Endodermal cell (in vitro differentiated cells): ENCODE results near the gene CAPG. TPM values are rescaled to one million over a fixed set of nuclear protein-coding genes. Genes with fewer than 3 reads are reported as not detected.

ENCODE experiments used
- DNase-seq: peaks from one replicate; pipeline ENCODE4 v3.0.0-alpha.2; 2017
- H3K27ac ChIP-seq: 2 replicates; pipeline ENCODE4 v1.5.1; 2013; ENCODE audit warnings: mild to moderate bottlenecking, low read depth, low read length, moderate library complexity
- H3K27me3 ChIP-seq: 2 replicates; pipeline ENCODE4 v1.6.1; 2013; ENCODE audit warnings: mild to moderate bottlenecking, low read length, moderate library complexity; ENCODE audit not compliant: insufficient read depth, control insufficient read depth, poor library complexity, severe bottlenecking
- H3K36me3 ChIP-seq: 2 replicates; pipeline ENCODE4 v1.7.0; 2013; ENCODE audit warnings: mild to moderate bottlenecking, low read length, moderate library complexity; ENCODE audit not compliant: control insufficient read depth, insufficient read depth
- H3K4me1 ChIP-seq: one replicate; pipeline ENCODE4 v1.7.0; 2013; ENCODE audit warnings: low read length; ENCODE audit not compliant: control insufficient read depth, insufficient read depth
- H3K4me3 ChIP-seq: 2 replicates; pipeline ENCODE4 v1.5.1; 2013; ENCODE audit warnings: mild to moderate bottlenecking, low read length, moderate library complexity
- H3K9ac ChIP-seq: 2 replicates; pipeline ENCODE4 v1.6.1; 2013; ENCODE audit warnings: mild to moderate bottlenecking, low read length, moderate library complexity; ENCODE audit not compliant: poor library complexity, severe bottlenecking; ENCODE audit errors: extremely low read depth
- H3K9me3 ChIP-seq: 2 replicates; pipeline ENCODE4 v1.6.1; 2013; ENCODE audit warnings: mild to moderate bottlenecking, low read length, moderate library complexity; ENCODE audit not compliant: control insufficient read depth
- H3K27ac Mint-ChIP-seq: 2 replicates; pipeline ENCODE4 v1.8.0; 2020; ENCODE audit warnings: mixed read lengths
- H3K27me3 Mint-ChIP-seq: 2 replicates; pipeline ENCODE4 v1.8.0; 2021; ENCODE audit warnings: mild to moderate bottlenecking, mixed read lengths; ENCODE audit not compliant: insufficient read depth
- H3K36me3 Mint-ChIP-seq: 2 replicates; pipeline ENCODE4 v1.8.0; 2020; ENCODE audit warnings: low read depth, mixed read lengths
- H3K4me1 Mint-ChIP-seq: 2 replicates; pipeline ENCODE4 v1.8.0; 2020; ENCODE audit warnings: mixed read lengths
- H3K4me3 Mint-ChIP-seq: 2 replicates; pipeline ENCODE4 v1.8.0; 2020; ENCODE audit warnings: mild to moderate bottlenecking, moderate library complexity, mixed read lengths
- H3K9me3 Mint-ChIP-seq: 2 replicates; pipeline ENCODE4 v1.8.0; 2020; ENCODE audit warnings: mild to moderate bottlenecking, mixed read lengths
- WGBS, 2 experiments: methylation state at CpG; one replicate each; pipeline versions ENCODE4 v1.1.5 to v1.1.7; 2013; ENCODE audit warnings: missing lambda C conversion rate in 2 of 2, mixed read lengths in 1 of 2; ENCODE audit not compliant: insufficient coverage in 1 of 2, insufficient read length in 1 of 2; 5-methylcytosine and 5-hydroxymethylcytosine counted together
- total RNA-seq, 2 donors: library from RNA; stranded (reverse); fragmentation: NEBNext Ultra II Directional in 1 of 2; extraction: Animal tissue kit (Norgen Biotek cat#: 25700) in 1 of 2; gene quantifications; 2 replicates in 1 of 2; 3 replicates in 1 of 2; pipeline ENCODE4 v1.2.1, GENCODE V29; 2021
- TF ChIP-seq, protein P1 (sequence below): fragments of 200-600 bp; sonication (generic); conservative IDR thresholded peaks from 2 replicates; pipeline ENCODE4 v1.5.0; 2021; ENCODE audit warnings: antibody characterized with exemption, mild to moderate bottlenecking

The CAPG gene
- total RNA-seq, 2 donors from 2014 or later, result 104 to 119 TPM

DNA sequence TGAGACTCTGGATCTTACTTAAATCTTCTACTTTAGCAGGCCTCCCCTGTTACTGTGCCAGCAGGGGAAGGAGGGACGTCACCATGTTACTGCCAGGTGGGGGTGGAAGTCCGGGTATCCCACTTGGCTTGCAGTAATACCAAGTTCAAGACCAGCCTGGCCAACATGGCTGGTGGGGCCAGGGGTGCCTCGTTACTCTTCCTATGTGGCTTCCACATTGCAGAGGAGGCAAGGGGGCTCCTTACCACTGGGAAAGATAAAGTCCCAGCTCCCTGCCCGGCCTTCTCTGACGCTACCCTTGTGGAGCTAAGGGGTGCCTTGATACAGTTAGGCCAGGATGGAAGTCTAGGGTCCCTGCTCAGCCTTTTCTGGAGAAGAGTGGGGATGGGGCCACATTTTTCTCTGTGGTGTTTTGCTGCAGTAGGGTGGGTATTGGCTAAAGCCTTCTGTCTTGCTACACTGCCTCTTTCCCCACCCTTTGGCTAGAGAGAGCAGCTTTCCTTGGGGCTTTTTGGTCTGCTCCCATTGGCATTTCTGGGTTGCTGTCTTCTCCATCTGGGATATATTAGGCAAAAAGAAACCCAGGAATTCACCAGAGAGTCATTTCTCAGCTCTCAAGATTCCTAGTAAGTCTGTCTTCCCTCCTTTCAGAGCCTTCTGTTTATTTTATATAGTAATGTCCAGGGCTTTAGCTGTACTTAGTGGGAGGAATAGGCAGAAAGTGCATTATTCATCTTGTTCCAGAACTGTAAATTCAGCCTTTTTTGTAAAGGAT, 33.7 kb downstream of the CAPG start:
- Histone ChIP-seq H3K27me3 (no peaks in the 10 kb centered on the region), H3K36me3 (peaks cover 18% of the 10 kb centered on the region), H3K4me3 (no peak overlapping the region), H3K27ac (no peak overlapping the region), H3K9ac (no peak overlapping the region), H3K9me3 (peaks cover 32% of the 10 kb centered on the region), H3K4me1 (no peaks in the 10 kb centered on the region)
- Mint-ChIP-seq H3K36me3 (peaks cover 37% of the 10 kb centered on the region), H3K4me1 (peaks cover 12% of the 10 kb centered on the region), H3K27me3 (no peaks in the 10 kb centered on the region), H3K4me3 (no peak overlapping the region), H3K27ac (no peak overlapping the region), H3K9me3 (peaks cover 35% of the 10 kb centered on the region)
- TF ChIP-seq, protein P1, sequence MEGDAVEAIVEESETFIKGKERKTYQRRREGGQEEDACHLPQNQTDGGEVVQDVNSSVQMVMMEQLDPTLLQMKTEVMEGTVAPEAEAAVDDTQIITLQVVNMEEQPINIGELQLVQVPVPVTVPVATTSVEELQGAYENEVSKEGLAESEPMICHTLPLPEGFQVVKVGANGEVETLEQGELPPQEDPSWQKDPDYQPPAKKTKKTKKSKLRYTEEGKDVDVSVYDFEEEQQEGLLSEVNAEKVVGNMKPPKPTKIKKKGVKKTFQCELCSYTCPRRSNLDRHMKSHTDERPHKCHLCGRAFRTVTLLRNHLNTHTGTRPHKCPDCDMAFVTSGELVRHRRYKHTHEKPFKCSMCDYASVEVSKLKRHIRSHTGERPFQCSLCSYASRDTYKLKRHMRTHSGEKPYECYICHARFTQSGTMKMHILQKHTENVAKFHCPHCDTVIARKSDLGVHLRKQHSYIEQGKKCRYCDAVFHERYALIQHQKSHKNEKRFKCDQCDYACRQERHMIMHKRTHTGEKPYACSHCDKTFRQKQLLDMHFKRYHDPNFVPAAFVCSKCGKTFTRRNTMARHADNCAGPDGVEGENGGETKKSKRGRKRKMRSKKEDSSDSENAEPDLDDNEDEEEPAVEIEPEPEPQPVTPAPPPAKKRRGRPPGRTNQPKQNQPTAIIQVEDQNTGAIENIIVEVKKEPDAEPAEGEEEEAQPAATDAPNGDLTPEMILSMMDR, result no peak
- no peak for DNase-seq
- 92% methylated on average over 5 of the region's 5 CpGs for WGBS, 2 experiments

- H3K27me3 Mint-ChIP-seq, result no peaks in the 10 kb centered on the region
- H3K27ac Mint-ChIP-seq, result no peak overlapping the region
- H3K9me3 ChIP-seq, result peaks cover 4% of the 10 kb centered on the region
- no peaks in the 10 kb centered on the region for H3K36me3 ChIP-seq
- H3K4me1 ChIP-seq, result no peaks in the 10 kb centered on the region
- H3K27me3 ChIP-seq, result no peaks in the 10 kb centered on the region
- DNase-seq, result no peak
- H3K9ac ChIP-seq, result no peak overlapping the region
- WGBS, 2 experiments, result 94 to 99% methylated on average over 11 of the region's 11 CpGs
- peaks cover 20% of the 10 kb centered on the region for H3K36me3 Mint-ChIP-seq
- peaks cover 8% of the 10 kb centered on the region for H3K9me3 Mint-ChIP-seq
- H3K27ac ChIP-seq, result no peak overlapping the region
- no peak overlapping the region for H3K4me3 ChIP-seq
- H3K4me3 Mint-ChIP-seq, result no peak overlapping the region
- TF ChIP-seq, protein P1, result no peak
- no peaks in the 10 kb centered on the region for H3K4me1 Mint-ChIP-seq
Observed at GRCh38 chr2:85371045-85371444, 39.1 kb downstream of the CAPG start.

- TF ChIP-seq, protein P1, result no peak
- no peaks in the 10 kb centered on the region for H3K27me3 Mint-ChIP-seq
- Histone ChIP-seq H3K4me3 (no peak overlapping the region), H3K9me3 (peaks cover 4% of the 10 kb centered on the region), H3K9ac (no peak overlapping the region), H3K27ac (no peak overlapping the region), H3K36me3 (no peaks in the 10 kb centered on the region), H3K27me3 (no peaks in the 10 kb centered on the region), H3K4me1 (no peaks in the 10 kb centered on the region)
- H3K27ac Mint-ChIP-seq, result no peak overlapping the region
- peaks cover 8% of the 10 kb centered on the region for H3K9me3 Mint-ChIP-seq
- peaks cover 15% of the 10 kb centered on the region for H3K36me3 Mint-ChIP-seq
- no peaks in the 10 kb centered on the region for H3K4me1 Mint-ChIP-seq
- DNase-seq, result no peak
- 89 to 97% methylated on average over 5 of the region's 5 CpGs for WGBS, 2 experiments
- H3K4me3 Mint-ChIP-seq, result no peak overlapping the region
Observed at GRCh38 chr2:85369500-85369899, 40.7 kb downstream of the CAPG start.
